Measurements from ENCODE around the gene E4F1. TPM values are rescaled to one million over a fixed set of nuclear protein-coding genes. Genes with fewer than 3 reads are reported as not detected.

Gene E4F1
- total and polyA plus RNA-seq, 9 of the 15 experiments (the other 6 are each of a cell fraction or from before 2014, with no cell fraction given), result 0.48 to 94.9 (median 20.4) TPM

DNA sequence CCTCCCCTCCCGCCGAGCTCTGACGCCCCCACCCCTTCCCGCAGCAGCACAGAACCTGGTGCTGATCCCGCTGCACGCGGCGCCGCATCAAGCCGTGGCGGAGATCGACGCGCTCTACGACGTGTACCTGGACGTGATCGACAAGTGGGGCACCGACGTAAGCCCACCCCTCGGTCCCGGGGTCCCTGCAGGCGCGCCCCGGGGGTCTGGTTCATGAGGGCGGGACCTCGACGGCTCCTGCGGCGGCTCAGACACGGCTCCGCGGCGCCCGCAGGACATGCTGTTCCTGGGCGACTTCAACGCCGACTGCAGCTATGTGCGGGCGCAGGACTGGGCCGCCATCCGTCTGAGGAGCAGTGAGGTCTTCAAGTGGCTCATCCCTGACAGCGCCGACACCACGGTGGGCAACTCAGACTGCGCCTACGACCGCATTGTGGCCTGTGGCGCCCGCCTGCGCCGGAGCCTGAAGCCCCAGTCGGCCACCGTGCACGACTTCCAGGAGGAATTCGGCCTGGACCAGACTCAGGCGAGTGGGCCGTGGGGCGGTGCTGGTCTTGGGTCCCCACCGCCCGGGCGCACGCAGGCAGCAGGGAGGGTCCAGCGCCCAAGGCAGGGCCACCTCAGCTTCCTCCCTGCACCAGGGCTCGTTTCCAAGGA is 14.2 kb downstream of the E4F1 start:
- ATAC-seq (no peak), DNase-seq (ENCODE audit: extremely low read depth in 1 of 4, low spot score in 3 of 4) (no peak), FAIRE-seq (no peak)
- H3K36me3 ChIP-seq (ENCODE audit: control insufficient read depth, insufficient read depth, low read length), result peaks cover 57% of the 10 kb centered on the region; the same call in 2 of the 3 replicates
- no peaks in the 10 kb centered on the region for H3K79me2 ChIP-seq (ENCODE audit: control insufficient read depth, insufficient read depth, low read length)
- POLR2A ChIA-PET, result interaction anchor here (0.7 to 6.6 kb wide), 3 partner anchors 10 to 22 kb away, joined by 3 to 39 read pairs (median 13); partner anchors contain the start of gene ECI1
- no peaks in the 10 kb centered on the region for H3K27me3 ChIP-seq (ENCODE audit: control insufficient read depth in 2 of 2, insufficient read depth in 2 of 2, low read length in 2 of 2)
- intact Hi-C loops (cut with micrococcal nuclease), result no loop called here
- no TSS peak for BruUV-seq (replicated peaks)
- H3K27ac ChIP-seq (ENCODE audit: extremely low read depth, low read depth, low read length), result no peak overlapping the region
- H3K4me1 ChIP-seq (replicated peaks in 1 of 2; ENCODE audit: control insufficient read depth in 2 of 2, insufficient read depth in 2 of 2, low read length in 2 of 2), result peaks cover 0 to 52% of the 10 kb centered on the region in 2 experiments; a peak in 2 of 5 replicates
- in situ Hi-C loops (cut with MboI), result no loop called here
- H2AFZ ChIP-seq (ENCODE audit: low read depth, low read length), result no peak overlapping the region
- WGBS (ENCODE audit: insufficient coverage, low coverage, missing lambda C conversion rate), result 95% methylated on average over 19 of the region's 65 CpGs
- no peaks in the 10 kb centered on the region for H3K9me3 ChIP-seq (replicated peaks; ENCODE audit: control insufficient read depth, insufficient read depth, low read depth, low read length)
- no peak overlapping the region for H3K4me3 ChIP-seq
- H4K20me1 ChIP-seq (replicated peaks; ENCODE audit: control insufficient read depth, insufficient read depth, low read length), result no peaks in the 10 kb centered on the region
- H3K4me2 ChIP-seq (ENCODE audit: insufficient read depth, low read length), result no peak overlapping the region
- CTCF ChIA-PET (ENCODE audit: low intra/inter-chr PET ratio), result no interaction called here
- H3K9ac ChIP-seq (ENCODE audit: insufficient read depth in 1 of 2, low read depth in 2 of 2, low read length in 2 of 2), result no peak overlapping the region
- no peaks in the 10 kb centered on the region for H3K9me1 ChIP-seq (ENCODE audit: control insufficient read depth, insufficient read depth, low read length)
- TF ChIP-seq FUS (optimal IDR thresholded peaks at IDR 0.05; ENCODE audit: low read depth, low read length), result peak; percentile 31
- no peak for TF ChIP-seq HIVEP1 (CRISPR knock-in tag; IDR thresholded peaks at IDR 0.05)
- peak; percentile 85 for TF ChIP-seq RBM22 (IDR thresholded peaks at IDR 0.05; ENCODE audit: low read depth, low read length, poor library complexity, severe bottlenecking)
- TF ChIP-seq, protein P1, sequence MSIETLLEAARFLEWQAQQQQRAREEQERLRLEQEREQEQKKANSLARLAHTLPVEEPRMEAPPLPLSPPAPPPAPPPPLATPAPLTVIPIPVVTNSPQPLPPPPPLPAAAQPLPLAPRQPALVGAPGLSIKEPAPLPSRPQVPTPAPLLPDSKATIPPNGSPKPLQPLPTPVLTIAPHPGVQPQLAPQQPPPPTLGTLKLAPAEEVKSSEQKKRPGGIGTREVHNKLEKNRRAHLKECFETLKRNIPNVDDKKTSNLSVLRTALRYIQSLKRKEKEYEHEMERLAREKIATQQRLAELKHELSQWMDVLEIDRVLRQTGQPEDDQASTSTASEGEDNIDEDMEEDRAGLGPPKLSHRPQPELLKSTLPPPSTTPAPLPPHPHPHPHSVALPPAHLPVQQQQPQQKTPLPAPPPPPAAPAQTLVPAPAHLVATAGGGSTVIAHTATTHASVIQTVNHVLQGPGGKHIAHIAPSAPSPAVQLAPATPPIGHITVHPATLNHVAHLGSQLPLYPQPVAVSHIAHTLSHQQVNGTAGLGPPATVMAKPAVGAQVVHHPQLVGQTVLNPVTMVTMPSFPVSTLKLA (conservative IDR thresholded peaks at IDR 0.05), result no peak
- TF ChIP-seq, protein P2, sequence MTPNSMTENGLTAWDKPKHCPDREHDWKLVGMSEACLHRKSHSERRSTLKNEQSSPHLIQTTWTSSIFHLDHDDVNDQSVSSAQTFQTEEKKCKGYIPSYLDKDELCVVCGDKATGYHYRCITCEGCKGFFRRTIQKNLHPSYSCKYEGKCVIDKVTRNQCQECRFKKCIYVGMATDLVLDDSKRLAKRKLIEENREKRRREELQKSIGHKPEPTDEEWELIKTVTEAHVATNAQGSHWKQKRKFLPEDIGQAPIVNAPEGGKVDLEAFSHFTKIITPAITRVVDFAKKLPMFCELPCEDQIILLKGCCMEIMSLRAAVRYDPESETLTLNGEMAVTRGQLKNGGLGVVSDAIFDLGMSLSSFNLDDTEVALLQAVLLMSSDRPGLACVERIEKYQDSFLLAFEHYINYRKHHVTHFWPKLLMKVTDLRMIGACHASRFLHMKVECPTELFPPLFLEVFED (CRISPR knock-in tag; conservative IDR thresholded peaks at IDR 0.05), result no peak
- no peak for TF ChIP-seq ZEB2 (IDR thresholded peaks at IDR 0.05)
- no peak for TF ChIP-seq POLR2AphosphoS5 (IDR thresholded peaks at IDR 0.05; ENCODE audit: control insufficient read depth, insufficient read depth, low read depth, low read length)
- peak; percentile 53 for TF ChIP-seq CCNT2 (IDR thresholded peaks at IDR 0.05; ENCODE audit: borderline replicate concordance, extremely low read depth, insufficient read length, low read depth, low read length)
- peak; percentile 58 for TF ChIP-seq HMGN3 (IDR thresholded peaks at IDR 0.05; ENCODE audit: borderline replicate concordance, extremely low read depth, insufficient read length, low read depth, low read length)
- no peak for TF ChIP-seq ARHGAP35 (IDR thresholded peaks at IDR 0.05; ENCODE audit: partially characterized antibody)
- TF ChIP-seq FIP1L1 (IDR thresholded peaks at IDR 0.05; ENCODE audit: low read depth, low read length, poor library complexity, severe bottlenecking), result peak; percentile 74
- peak; percentile 53 for TF ChIP-seq PCBP1 (IDR thresholded peaks at IDR 0.05; ENCODE audit: low read depth, low read length, poor library complexity, severe bottlenecking)
- TF ChIP-seq HNRNPK (IDR thresholded peaks at IDR 0.05; ENCODE audit: low read depth, low read length, poor library complexity, severe bottlenecking), result no peak
- no peak for TF ChIP-seq ZNF584 (CRISPR knock-in tag; IDR thresholded peaks at IDR 0.05; ENCODE audit: low read depth)
- 0 out of 2 replicates have a peak, but pooled peaks have one; percentile 21 for TF ChIP-seq SUPT5H (IDR thresholded peaks at IDR 0.05)
- TF ChIP-seq, protein P3, sequence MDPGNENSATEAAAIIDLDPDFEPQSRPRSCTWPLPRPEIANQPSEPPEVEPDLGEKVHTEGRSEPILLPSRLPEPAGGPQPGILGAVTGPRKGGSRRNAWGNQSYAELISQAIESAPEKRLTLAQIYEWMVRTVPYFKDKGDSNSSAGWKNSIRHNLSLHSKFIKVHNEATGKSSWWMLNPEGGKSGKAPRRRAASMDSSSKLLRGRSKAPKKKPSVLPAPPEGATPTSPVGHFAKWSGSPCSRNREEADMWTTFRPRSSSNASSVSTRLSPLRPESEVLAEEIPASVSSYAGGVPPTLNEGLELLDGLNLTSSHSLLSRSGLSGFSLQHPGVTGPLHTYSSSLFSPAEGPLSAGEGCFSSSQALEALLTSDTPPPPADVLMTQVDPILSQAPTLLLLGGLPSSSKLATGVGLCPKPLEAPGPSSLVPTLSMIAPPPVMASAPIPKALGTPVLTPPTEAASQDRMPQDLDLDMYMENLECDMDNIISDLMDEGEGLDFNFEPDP (CRISPR knock-in tag; IDR thresholded peaks at IDR 0.05), result no peak

Data from K562 (cell line).